ENCODE measurements around the gene AKAP13.
"Not testable (repeated sequence)": the region's sequence is repeated elsewhere in the genome, so short reads cannot be mapped to it uniquely, and the experiment has no call there.

The AKAP13 gene

DNA sequence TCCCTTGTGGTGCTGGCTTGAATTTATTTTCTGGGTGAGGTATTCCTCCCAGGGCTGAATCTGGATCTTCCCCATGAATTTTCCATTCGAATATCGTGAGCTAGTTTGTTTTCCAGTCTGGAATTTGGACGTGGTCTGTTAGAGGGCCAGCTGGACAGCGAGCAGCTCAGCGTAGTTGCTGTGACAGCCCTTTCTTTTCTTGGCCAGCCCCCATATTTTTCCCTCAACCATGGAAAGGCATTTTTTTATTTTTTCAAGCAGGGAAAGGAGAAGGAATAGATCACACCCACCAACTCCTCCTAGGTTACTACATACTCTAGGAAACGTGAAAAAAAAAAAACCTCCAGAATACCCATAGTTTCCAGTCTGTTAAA, 262.3 kb downstream of the AKAP13 start:
- Mint-ChIP-seq H3K4me3 (no peak overlapping the region), H3K27ac (ENCODE audit: low read depth) (peak overlapping the region; percentile 85), H3K9me3 (no peaks in the 10 kb centered on the region), H3K27me3 (no peaks in the 10 kb centered on the region), H3K36me3 (ENCODE audit: insufficient read depth) (peaks cover 36% of the 10 kb centered on the region), H3K4me1 (peaks cover 45% of the 10 kb centered on the region)
- no peak for ATAC-seq (replicated peaks; ENCODE audit: extremely low read depth, poor library complexity, severe bottlenecking)
- no peak for DNase-seq (ENCODE audit: low spot score in 2 of 2)

GRCh38 chr15:85646538-85647091, 266.2 kb downstream of the AKAP13 start:
- H3K27ac Mint-ChIP-seq (ENCODE audit: low read depth) = peak overlapping the region; percentile 98
- H3K4me3 Mint-ChIP-seq = peak overlapping the region; percentile 10
- H3K36me3 Mint-ChIP-seq (ENCODE audit: insufficient read depth) = peaks cover 31% of the 10 kb centered on the region
- H3K9me3 Mint-ChIP-seq = no peaks in the 10 kb centered on the region
- DNase-seq (ENCODE audit: low spot score in 2 of 2) (peak in 1 of 2 donors; percentile 59), ATAC-seq (replicated peaks; ENCODE audit: extremely low read depth, poor library complexity, severe bottlenecking) (peak; percentile 92)
- H3K4me1 Mint-ChIP-seq = peaks cover 49% of the 10 kb centered on the region
- H3K27me3 Mint-ChIP-seq = no peaks in the 10 kb centered on the region

GRCh38 chr15:85649372-85649771, 269.0 kb downstream of the AKAP13 start:
- peaks cover 38% of the 10 kb centered on the region for H3K4me1 Mint-ChIP-seq
- peaks cover 21% of the 10 kb centered on the region for H3K36me3 Mint-ChIP-seq (ENCODE audit: insufficient read depth)
- H3K27ac Mint-ChIP-seq (ENCODE audit: low read depth) = peak overlapping the region; percentile 77
- H3K4me3 Mint-ChIP-seq = peak overlapping the region; percentile 18
- DNase-seq (ENCODE audit: low spot score in 2 of 2) (no peak), ATAC-seq (replicated peaks; ENCODE audit: extremely low read depth, poor library complexity, severe bottlenecking) (no peak)
- no peaks in the 10 kb centered on the region for H3K27me3 Mint-ChIP-seq
- no peaks in the 10 kb centered on the region for H3K9me3 Mint-ChIP-seq

GRCh38 chr15:85651548-85651947, 271.1 kb downstream of the AKAP13 start:
- Mint-ChIP-seq H3K4me1 (peaks cover 20% of the 10 kb centered on the region), H3K27me3 (no peaks in the 10 kb centered on the region), H3K9me3 (no peaks in the 10 kb centered on the region), H3K27ac (ENCODE audit: low read depth) (peak overlapping the region; percentile 82), H3K4me3 (no peak overlapping the region), H3K36me3 (ENCODE audit: insufficient read depth) (peaks cover 28% of the 10 kb centered on the region)
- no peak for ATAC-seq (replicated peaks; ENCODE audit: extremely low read depth, poor library complexity, severe bottlenecking)
- no peak for DNase-seq (ENCODE audit: low spot score in 2 of 2)

DNA sequence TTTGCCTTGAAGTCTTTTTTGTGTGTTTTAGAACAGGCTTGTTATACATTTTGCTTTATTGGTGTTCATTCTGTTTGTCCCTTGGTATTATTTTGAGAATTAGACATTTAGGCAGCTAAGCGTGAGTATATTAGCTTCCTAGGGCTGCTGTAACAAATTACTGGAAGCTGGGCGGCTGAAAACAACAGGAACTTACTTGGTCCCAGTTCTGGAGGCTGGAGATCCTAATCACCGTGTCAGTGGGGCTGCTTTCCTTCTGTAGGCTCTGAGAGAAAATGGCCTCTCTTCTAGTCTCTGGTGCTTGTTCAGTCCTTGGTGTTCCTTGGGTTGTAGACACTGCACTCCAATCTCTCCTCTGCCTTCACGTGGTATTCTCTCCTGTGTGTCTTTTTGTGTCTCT, 272.1 kb downstream of the AKAP13 start:
- peaks cover 15% of the 10 kb centered on the region for H3K4me1 Mint-ChIP-seq
- H3K27ac Mint-ChIP-seq (ENCODE audit: low read depth) = peak overlapping the region; percentile 82
- DNase-seq (ENCODE audit: low spot score in 2 of 2) (no peak), ATAC-seq (replicated peaks; ENCODE audit: extremely low read depth, poor library complexity, severe bottlenecking) (no peak)
- H3K27me3 Mint-ChIP-seq = no peaks in the 10 kb centered on the region
- H3K36me3 Mint-ChIP-seq (ENCODE audit: insufficient read depth) = peaks cover 30% of the 10 kb centered on the region
- no peak overlapping the region for H3K4me3 Mint-ChIP-seq
- H3K9me3 Mint-ChIP-seq = no peaks in the 10 kb centered on the region

DNA sequence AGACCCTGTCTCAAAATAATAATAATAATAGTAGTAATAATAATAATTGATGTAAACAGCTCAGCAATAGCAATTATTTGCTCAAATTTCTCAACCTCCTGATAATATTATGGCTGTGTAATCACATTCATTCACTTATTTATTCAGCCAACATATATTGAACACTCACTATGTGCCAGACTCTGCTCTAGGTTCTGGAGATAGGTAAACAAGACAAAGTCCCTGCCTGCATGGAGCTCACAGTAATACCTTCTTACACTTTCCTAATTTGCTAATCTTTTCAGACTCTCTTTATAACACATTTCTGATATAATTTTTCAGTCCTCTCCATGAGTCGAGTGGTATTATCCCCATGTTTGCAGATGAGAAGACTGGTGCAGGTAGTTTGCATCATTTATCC, 276.7 kb downstream of the AKAP13 start:
- DNase-seq (ENCODE audit: low spot score in 2 of 2) (no peak), ATAC-seq (replicated peaks; ENCODE audit: extremely low read depth, poor library complexity, severe bottlenecking) (no peak)
- Mint-ChIP-seq H3K4me3 (no peak overlapping the region), H3K9me3 (no peaks in the 10 kb centered on the region), H3K4me1 (peaks cover 5% of the 10 kb centered on the region), H3K27me3 (no peaks in the 10 kb centered on the region), H3K36me3 (ENCODE audit: insufficient read depth) (peaks cover 40% of the 10 kb centered on the region), H3K27ac (ENCODE audit: low read depth) (no peak overlapping the region)

- Mint-ChIP-seq H3K27ac (ENCODE audit: low read depth) (no peak overlapping the region), H3K4me1 (no peaks in the 10 kb centered on the region), H3K4me3 (no peak overlapping the region), H3K9me3 (no peaks in the 10 kb centered on the region), H3K27me3 (no peaks in the 10 kb centered on the region), H3K36me3 (ENCODE audit: insufficient read depth) (peaks cover 50% of the 10 kb centered on the region)
- DNase-seq (ENCODE audit: low spot score in 2 of 2) = no peak
- no peak for ATAC-seq (replicated peaks; ENCODE audit: extremely low read depth, poor library complexity, severe bottlenecking)
Observed at GRCh38 chr15:85658816-85659215, 278.4 kb downstream of the AKAP13 start.

DNA sequence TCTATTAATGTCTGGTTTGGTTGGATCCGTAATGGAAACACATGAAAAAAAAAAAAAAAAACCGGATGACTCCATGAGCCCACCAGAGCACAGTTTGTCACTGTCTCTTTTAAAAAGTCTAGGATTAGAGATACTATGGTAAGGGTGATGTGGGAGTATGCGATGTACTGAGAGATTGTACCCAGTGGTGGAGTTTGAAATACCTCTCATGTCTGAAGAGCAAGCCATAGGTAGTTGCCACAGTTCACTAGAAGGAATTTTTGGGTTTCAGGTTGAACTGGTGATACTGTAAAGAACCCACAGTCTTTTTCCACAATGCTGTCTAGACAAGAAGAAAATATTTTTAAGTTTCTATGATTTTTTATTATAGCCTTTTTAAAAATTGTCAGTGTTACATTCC, 281.5 kb downstream of the AKAP13 start:
- Mint-ChIP-seq H3K27ac (ENCODE audit: low read depth) (peak overlapping the region; percentile 73), H3K4me3 (no peak overlapping the region), H3K9me3 (no peaks in the 10 kb centered on the region), H3K36me3 (ENCODE audit: insufficient read depth) (peaks cover 57% of the 10 kb centered on the region), H3K27me3 (no peaks in the 10 kb centered on the region), H3K4me1 (peaks cover 6% of the 10 kb centered on the region)
- ATAC-seq (replicated peaks; ENCODE audit: extremely low read depth, poor library complexity, severe bottlenecking) = no peak
- DNase-seq (ENCODE audit: low spot score in 2 of 2) = no peak

GRCh38 chr15:85665677-85666076, 285.3 kb downstream of the AKAP13 start:
- peak overlapping the region; percentile 100 for H3K27ac Mint-ChIP-seq (ENCODE audit: low read depth)

DNA sequence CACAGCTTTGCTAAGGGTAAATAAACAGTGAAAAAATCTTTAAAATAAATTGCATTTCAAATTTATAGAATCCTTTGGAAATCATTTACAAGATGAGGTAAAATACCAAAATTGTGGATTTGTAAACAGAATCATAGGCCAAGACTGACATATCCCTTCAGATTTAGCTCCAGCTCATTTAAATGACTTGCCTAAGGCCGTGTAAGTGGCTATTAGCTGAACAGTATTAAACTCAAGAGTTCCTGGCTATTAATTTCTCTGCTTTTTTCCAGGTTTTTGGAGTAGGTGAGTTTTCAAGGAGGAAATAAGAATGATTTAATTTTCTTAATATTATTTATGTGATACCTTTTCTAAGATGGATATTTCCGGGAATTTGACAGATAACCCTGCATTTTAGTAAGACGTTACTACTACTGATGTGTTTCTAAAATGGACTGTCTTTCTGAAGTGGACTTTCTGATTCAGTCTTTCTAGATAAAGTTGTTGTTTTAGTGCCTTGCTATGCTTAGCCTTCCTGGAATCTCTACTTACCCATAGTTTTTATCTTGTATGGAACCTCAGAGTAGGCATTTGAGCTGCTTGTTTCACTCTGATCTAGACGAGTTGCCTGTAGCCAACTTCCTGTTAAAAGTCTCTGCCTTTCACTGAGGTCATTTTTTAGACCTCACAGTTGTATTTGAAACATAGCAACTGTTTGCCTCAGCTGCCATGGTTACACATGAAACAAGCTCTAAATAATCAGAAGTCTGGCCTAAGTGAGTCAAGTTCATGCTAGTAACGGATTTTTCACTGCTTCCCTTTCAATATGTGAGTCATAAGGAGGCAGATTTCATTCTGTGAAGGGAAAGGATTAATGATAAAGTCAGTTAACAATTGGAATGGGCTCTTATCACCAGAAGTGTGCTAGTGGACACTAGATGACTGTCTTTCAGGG, 287.4 kb downstream of the AKAP13 start:
- H3K27ac Mint-ChIP-seq (ENCODE audit: low read depth) = peak overlapping the region; percentile 100
- H3K4me1 Mint-ChIP-seq = peaks cover 22% of the 10 kb centered on the region
- ATAC-seq (replicated peaks; ENCODE audit: extremely low read depth, poor library complexity, severe bottlenecking) = peak; percentile 94
- H3K27me3 Mint-ChIP-seq = no peaks in the 10 kb centered on the region
- peak overlapping the region; percentile 59 for H3K4me3 Mint-ChIP-seq
- peaks cover 71% of the 10 kb centered on the region for H3K36me3 Mint-ChIP-seq (ENCODE audit: insufficient read depth)
- H3K9me3 Mint-ChIP-seq = no peaks in the 10 kb centered on the region
- peak in 1 of 2 donors; percentile 79 for DNase-seq (ENCODE audit: low spot score in 2 of 2)

More at GRCh38 chr15:85665677-85666076, 285.3 kb downstream of the AKAP13 start:
- H3K36me3 Mint-ChIP-seq (ENCODE audit: insufficient read depth) = peaks cover 64% of the 10 kb centered on the region
- not testable (repeated sequence) for ATAC-seq (replicated peaks; ENCODE audit: extremely low read depth, poor library complexity, severe bottlenecking); DNase-seq (ENCODE audit: low spot score in 2 of 2); H3K27me3 Mint-ChIP-seq; H3K9me3 Mint-ChIP-seq; H3K4me3 Mint-ChIP-seq
- peaks cover 22% of the 10 kb centered on the region for H3K4me1 Mint-ChIP-seq

GRCh38 chr15:85671156-85671555, 290.8 kb downstream of the AKAP13 start:
- Mint-ChIP-seq H3K27me3 (no peaks in the 10 kb centered on the region), H3K36me3 (ENCODE audit: insufficient read depth) (peaks cover 61% of the 10 kb centered on the region), H3K27ac (ENCODE audit: low read depth) (peak overlapping the region; percentile 100), H3K9me3 (no peaks in the 10 kb centered on the region), H3K4me3 (no peak overlapping the region), H3K4me1 (peaks cover 22% of the 10 kb centered on the region)
- DNase-seq (ENCODE audit: low spot score in 2 of 2) (no peak), ATAC-seq (replicated peaks; ENCODE audit: extremely low read depth, poor library complexity, severe bottlenecking) (no peak)

GRCh38 chr15:85672332-85673084, 292.1 kb downstream of the AKAP13 start:
- Mint-ChIP-seq H3K36me3 (ENCODE audit: insufficient read depth) (peaks cover 60% of the 10 kb centered on the region), H3K4me3 (no peak overlapping the region)

More at GRCh38 chr15:85672332-85673084, 292.1 kb downstream of the AKAP13 start:
- Mint-ChIP-seq H3K27ac (ENCODE audit: low read depth) (no peak overlapping the region), H3K9me3 (no peaks in the 10 kb centered on the region), H3K4me1 (peaks cover 10% of the 10 kb centered on the region), H3K27me3 (no peaks in the 10 kb centered on the region)
- DNase-seq (ENCODE audit: low spot score in 2 of 2) (no peak), ATAC-seq (replicated peaks; ENCODE audit: extremely low read depth, poor library complexity, severe bottlenecking) (no peak)
